ENCODE data around the gene SCOC. TPM values are rescaled to one million over a fixed set of nuclear protein-coding genes. Genes with fewer than 3 reads are reported as not detected.

SCOC gene
- total RNA-seq, result 66.4 and 67.1 TPM in 2 replicates

GRCh38 chr4:140373328-140374129 lies at the start of gene SCOC:
Gene SCOC (plus strand): TSS chr4:140373646. CDS start chr4:140379171, 5,525 bp downstream.

DNA sequence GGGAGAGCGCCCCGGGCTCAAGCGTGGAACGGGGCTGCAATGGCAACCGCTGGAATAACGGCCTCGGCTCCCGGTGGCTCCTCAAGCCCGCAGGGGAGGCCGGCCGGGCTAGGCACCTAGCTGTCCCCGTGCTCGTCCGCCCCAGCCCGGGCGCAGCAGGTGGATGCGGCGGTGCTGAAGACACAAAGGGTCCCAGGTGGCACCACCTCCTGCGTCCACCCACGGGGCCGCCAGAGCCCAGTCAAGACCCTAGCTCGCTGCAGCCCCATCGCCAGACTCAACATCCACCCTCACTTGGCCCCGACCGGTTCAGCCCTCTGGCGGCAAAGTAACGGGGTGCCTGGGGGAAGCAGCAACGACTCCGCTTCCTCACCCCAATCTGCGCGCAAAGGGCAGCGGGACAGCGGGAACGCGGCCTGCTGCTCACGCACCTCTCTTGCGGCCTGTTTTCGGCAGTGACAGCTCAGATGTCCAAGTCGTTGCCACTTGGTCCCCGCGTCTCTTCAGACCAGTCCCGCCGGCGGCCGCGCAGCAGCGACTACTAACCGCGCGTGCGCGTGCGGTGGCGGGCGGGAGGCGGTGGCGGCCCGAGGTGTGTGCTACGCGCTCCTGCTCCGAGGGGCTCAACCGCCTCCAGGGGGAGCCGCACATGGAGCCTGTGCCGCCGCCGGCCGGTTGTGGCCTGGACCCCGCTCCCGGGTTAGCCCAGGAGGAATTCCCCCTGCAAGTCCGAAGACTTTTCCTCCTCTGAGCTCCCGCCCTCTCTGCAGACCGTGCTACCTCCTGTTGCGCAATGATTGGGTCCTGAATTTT lies 53.9 kb downstream of the SCOC start, which contains the start of gene CLGN:
Gene CLGN (minus strand): TSS at position 543 of the 813 bp plus-strand sequence. CDS start 14,570 bp downstream, outside the sequence.

Other genes with a start within 250 kb of the SCOC start
- gene MAML3, start 219.5 kb upstream of the SCOC start, total RNA-seq, result 2.0 and 2.1 TPM in 2 replicates
- 29.0 and 37.6 TPM in 2 replicates for gene CLGN, start 54.0 kb downstream of the SCOC start, total RNA-seq
- not detected in 2 replicates for gene MGAT4D, start 124.6 kb downstream of the SCOC start, total RNA-seq
- 43.2 and 47.0 TPM in 2 replicates for gene ELMOD2, start 150.5 kb downstream of the SCOC start, total RNA-seq
- gene UCP1, start 195.3 kb downstream of the SCOC start, total RNA-seq, result not detected in 2 replicates